Measurements from ENCODE around the gene HDDC2.

HDDC2 gene

GRCh38 chr6:125231574-125232343, 70.0 kb downstream of the HDDC2 start:
- DNase-seq: no peak

GRCh38 chr6:125231133-125231532, 70.6 kb downstream of the HDDC2 start:
- no peak for DNase-seq

GRCh38 chr6:125230674-125231073, 71.1 kb downstream of the HDDC2 start:
- DNase-seq: no peak

- DNase-seq: no peak
Measured at GRCh38 chr6:125228981-125229479, 72.7 kb downstream of the HDDC2 start.

GRCh38 chr6:125227244-125227643, 74.5 kb downstream of the HDDC2 start:
- no peak for DNase-seq

All from NCI-H446 treated with DMSO at 0.1 percent for 48 hours (cell line).